Activated naive CD8-positive, alpha-beta T cell treated with anti-CD3 and anti-CD28 coated beads, Interleukin-2, amount 50 U/mL, for 24 hours (primary cell): ENCODE measurements around the gene HS3ST6.
"Not testable (repeated sequence)": the region's sequence is repeated elsewhere in the genome, so short reads cannot be mapped to it uniquely, and the experiment has no call there.

Experiments
- ATAC-seq: fragments of 150-1000 bp; cut with Tn5 transposase; one replicate; pipeline ENCODE4 v1.10.0; 2021
- DNase-seq: peaks from one replicate; pipeline ENCODE4 v3.0.0; 2021
- H3K27ac Mint-ChIP-seq: one replicate; pipeline ENCODE4 v1.8.0; 2021; ENCODE audit warnings: mild to moderate bottlenecking, mixed read lengths
- H3K27me3 Mint-ChIP-seq: one replicate; pipeline ENCODE4 v1.8.0; 2021; ENCODE audit warnings: mixed read lengths
- H3K36me3 Mint-ChIP-seq: one replicate; pipeline ENCODE4 v1.8.0; 2021; ENCODE audit warnings: low read depth, mixed read lengths
- H3K4me1 Mint-ChIP-seq: one replicate; pipeline ENCODE4 v1.8.0; 2021; ENCODE audit warnings: mixed read lengths
- H3K4me3 Mint-ChIP-seq: one replicate; pipeline ENCODE4 v1.8.0; 2021; ENCODE audit warnings: mild to moderate bottlenecking, moderate library complexity, mixed read lengths
- H3K9me3 Mint-ChIP-seq: one replicate; pipeline ENCODE4 v1.8.0; 2021; ENCODE audit warnings: mixed read lengths

Gene HS3ST6

DNA sequence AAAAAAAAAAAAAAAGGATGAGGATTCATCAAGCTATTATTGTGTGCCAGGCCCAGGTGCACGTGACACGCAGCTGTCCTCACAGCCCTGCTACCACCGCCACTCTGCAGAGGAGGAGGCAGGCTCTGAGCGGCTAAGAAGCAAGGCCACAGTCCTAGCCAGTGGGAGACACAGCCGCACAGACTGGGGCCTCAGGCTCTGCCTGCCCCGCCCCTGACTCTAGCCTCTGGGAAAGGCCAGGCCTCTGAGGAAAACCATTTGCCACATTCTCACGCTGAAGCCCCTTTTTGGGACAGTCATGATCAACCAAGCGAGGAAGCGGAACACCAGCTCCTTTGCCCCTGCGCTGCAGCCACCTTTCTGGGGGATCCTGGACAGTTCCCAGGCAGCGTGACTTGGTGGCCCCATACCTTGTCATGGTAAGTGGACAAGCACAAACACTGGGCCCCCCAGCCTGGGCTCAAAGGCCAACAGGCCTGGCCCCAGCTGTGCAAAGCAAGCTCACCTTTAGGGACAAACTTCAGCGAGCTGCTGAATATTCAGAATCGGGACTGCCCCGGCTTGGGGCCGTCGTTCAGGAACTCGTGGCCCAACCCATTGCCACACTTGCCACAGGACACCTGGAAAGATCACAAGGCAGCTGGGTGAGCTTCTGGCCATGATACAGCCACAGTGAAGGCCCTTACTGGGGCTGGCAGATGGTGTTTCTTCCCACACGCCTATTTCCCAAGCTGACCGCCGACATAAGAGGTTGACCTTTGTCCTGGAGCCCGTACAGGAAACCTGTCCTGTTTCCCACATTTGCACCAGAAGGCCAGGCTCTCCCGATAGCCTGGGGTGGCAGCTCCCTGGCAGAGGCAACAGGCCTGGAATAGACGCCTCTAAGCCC, 22.3 kb upstream of the HS3ST6 start:
- no peak for ATAC-seq
- Mint-ChIP-seq H3K4me3 (no peak overlapping the region), H3K9me3 (no peaks in the 10 kb centered on the region), H3K4me1 (peaks cover 26% of the 10 kb centered on the region), H3K27me3 (no peaks in the 10 kb centered on the region), H3K36me3 (peaks cover 4% of the 10 kb centered on the region), H3K27ac (no peak overlapping the region)
- no peak for DNase-seq

DNA sequence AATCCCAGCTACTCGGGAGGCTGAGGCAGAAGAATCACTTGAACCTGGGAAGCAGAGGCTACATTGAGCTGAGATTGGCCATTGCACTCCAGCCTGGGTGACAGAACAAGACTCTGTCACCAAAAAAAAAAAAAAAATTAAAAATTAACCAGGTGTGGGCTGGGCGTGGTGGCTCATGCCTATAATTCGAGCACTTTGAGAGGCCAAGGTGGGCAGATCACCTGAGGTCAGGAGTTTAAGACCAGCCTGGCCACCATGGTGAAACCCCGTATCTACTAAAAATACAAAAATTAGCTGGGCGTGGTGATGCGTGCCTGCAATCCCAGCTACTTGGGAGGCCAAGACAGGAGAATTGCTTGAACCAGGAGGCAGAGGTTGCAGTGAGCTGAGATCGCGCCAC, 21.6 kb upstream of the HS3ST6 start:
- not testable (repeated sequence) for ATAC-seq, H3K36me3 Mint-ChIP-seq, H3K27me3 Mint-ChIP-seq, DNase-seq, H3K4me3 Mint-ChIP-seq, H3K9me3 Mint-ChIP-seq, H3K27ac Mint-ChIP-seq
- H3K4me1 Mint-ChIP-seq, result peaks cover 26% of the 10 kb centered on the region

DNA sequence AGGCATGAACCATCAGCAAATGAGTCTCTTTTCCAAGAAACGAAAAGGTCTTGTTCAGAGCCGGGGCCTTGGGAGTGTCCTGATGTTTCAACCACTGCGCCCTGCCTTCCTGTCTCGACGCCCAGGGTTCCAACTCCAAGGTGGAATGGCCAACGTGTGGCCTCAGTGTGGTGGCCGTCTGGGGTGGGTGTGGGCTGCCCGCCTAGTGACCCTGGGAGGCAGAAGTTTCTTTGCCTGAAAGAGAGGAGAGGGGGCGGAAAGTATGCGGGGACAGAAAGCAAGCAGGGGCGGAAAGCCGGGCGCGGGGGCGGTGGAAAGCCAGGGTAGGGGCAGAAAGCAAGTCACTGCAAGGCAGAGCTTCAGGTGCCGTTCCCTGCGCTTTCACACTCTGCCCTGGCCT, 20.7 kb upstream of the HS3ST6 start:
- no peak overlapping the region for H3K4me3 Mint-ChIP-seq
- H3K9me3 Mint-ChIP-seq, result no peaks in the 10 kb centered on the region
- peaks cover 20% of the 10 kb centered on the region for H3K4me1 Mint-ChIP-seq
- no peak for DNase-seq
- H3K27ac Mint-ChIP-seq, result no peak overlapping the region
- no peak for ATAC-seq
- H3K36me3 Mint-ChIP-seq, result peaks cover 4% of the 10 kb centered on the region
- H3K27me3 Mint-ChIP-seq, result no peaks in the 10 kb centered on the region

- no peak overlapping the region for H3K4me3 Mint-ChIP-seq
- H3K27ac Mint-ChIP-seq, result no peak overlapping the region
- DNase-seq, result no peak
These were observed 20.1 kb upstream of the HS3ST6 start for GRCh38 chr16:1938316-1938715.

DNA sequence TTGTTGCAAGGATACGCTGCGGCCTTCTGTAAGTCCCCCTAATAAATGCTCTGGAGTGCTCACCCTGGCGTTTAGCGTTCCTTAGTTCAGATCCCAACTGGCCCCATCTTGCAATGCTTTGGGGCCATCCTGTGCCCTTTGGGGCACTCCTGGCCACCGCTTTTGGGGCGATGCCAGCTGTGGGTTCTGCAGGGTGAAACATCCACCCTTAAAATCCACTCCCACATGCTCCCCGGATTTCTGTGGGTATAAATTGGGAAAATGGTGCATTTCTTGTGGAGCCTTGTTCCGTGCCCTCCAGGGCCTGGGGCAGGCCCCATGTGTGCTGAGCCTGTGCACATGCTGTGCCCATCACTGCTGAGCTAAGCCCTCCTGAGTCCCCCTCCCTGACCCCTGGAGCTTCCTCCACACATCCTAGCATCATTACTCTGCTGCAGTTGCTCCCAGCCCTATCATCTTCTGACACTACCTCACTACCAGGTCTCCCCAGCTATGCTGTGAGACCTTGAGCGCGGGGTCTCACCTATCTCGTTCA, 18.8 kb upstream of the HS3ST6 start:
- no peaks in the 10 kb centered on the region for H3K27me3 Mint-ChIP-seq
- H3K36me3 Mint-ChIP-seq, result peaks cover 4% of the 10 kb centered on the region
- H3K27ac Mint-ChIP-seq, result no peak overlapping the region
- no peak for DNase-seq
- no peaks in the 10 kb centered on the region for H3K9me3 Mint-ChIP-seq
- peaks cover 8% of the 10 kb centered on the region for H3K4me1 Mint-ChIP-seq
- H3K4me3 Mint-ChIP-seq, result no peak overlapping the region
- ATAC-seq, result no peak

More at GRCh38 chr16:1938316-1938715, 20.1 kb upstream of the HS3ST6 start:
- H3K27me3 Mint-ChIP-seq, result no peaks in the 10 kb centered on the region
- peaks cover 14% of the 10 kb centered on the region for H3K4me1 Mint-ChIP-seq
- no peaks in the 10 kb centered on the region for H3K9me3 Mint-ChIP-seq
- peaks cover 4% of the 10 kb centered on the region for H3K36me3 Mint-ChIP-seq
- ATAC-seq, result no peak

- H3K36me3 Mint-ChIP-seq, result peaks cover 3% of the 10 kb centered on the region
- no peak overlapping the region for H3K4me3 Mint-ChIP-seq
- DNase-seq, result no peak
- peaks cover 8% of the 10 kb centered on the region for H3K27me3 Mint-ChIP-seq
- peaks cover 3% of the 10 kb centered on the region for H3K4me1 Mint-ChIP-seq
- H3K27ac Mint-ChIP-seq, result no peak overlapping the region
- ATAC-seq, result no peak
- no peaks in the 10 kb centered on the region for H3K9me3 Mint-ChIP-seq
These were observed 15.0 kb upstream of the HS3ST6 start for GRCh38 chr16:1933097-1933661.

GRCh38 chr16:1932050-1933028, 14.1 kb upstream of the HS3ST6 start:
- Mint-ChIP-seq H3K9me3 (no peaks in the 10 kb centered on the region), H3K36me3 (no peaks in the 10 kb centered on the region), H3K4me3 (no peak overlapping the region), H3K27me3 (peaks cover 8% of the 10 kb centered on the region), H3K27ac (no peak overlapping the region), H3K4me1 (peaks cover 5% of the 10 kb centered on the region)
- DNase-seq (no peak), ATAC-seq (no peak)

GRCh38 chr16:1930338-1930720, 12.1 kb upstream of the HS3ST6 start:
- peaks cover 5% of the 10 kb centered on the region for H3K4me1 Mint-ChIP-seq
- no peak overlapping the region for H3K27ac Mint-ChIP-seq
- no peak overlapping the region for H3K4me3 Mint-ChIP-seq
- ATAC-seq, result no peak
- no peaks in the 10 kb centered on the region for H3K36me3 Mint-ChIP-seq
- no peak for DNase-seq
- peaks cover 8% of the 10 kb centered on the region for H3K27me3 Mint-ChIP-seq
- no peaks in the 10 kb centered on the region for H3K9me3 Mint-ChIP-seq

DNA sequence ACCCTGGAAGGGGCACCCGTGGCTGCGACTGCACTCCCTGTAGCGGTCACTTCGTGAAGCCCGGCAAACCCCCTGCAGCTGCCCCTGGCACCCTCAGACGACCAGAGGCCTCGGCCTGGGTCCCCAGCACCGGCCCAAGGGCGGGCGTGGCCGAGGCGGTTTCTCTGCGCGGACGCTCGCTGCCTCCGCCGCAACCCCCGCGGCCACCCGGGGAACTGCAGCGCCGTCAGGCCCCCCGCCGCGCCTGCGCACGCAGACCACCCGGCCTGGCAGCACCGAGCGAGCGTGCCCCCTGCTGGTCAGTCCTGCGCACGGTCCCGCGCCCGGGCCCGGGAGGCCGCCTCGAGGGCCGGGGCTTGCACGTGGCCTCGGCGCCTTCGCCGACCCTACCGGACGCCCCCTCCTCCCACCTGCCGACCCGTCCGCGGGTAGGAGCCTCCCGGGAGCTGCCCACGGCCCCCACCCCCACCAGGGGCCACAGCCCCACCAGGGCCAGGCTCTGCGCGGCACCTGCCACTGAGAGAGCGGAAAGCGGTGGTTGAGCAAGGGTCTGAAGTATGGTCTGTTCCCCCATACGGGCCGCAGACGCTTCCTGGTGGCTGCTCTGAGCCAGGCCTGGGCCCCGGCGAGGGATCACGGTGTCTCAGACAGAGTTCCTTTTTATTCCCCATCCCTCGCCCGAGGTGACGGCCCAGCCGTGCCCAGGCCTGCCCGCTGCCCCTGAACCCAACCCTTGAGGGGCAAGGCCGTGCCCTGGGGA, 11.5 kb upstream of the HS3ST6 start:
- Mint-ChIP-seq H3K4me1 (peaks cover 5% of the 10 kb centered on the region), H3K4me3 (no peak overlapping the region), H3K27ac (no peak overlapping the region), H3K9me3 (no peaks in the 10 kb centered on the region), H3K36me3 (no peaks in the 10 kb centered on the region), H3K27me3 (peaks cover 8% of the 10 kb centered on the region)
- ATAC-seq, result peak; percentile 91
- peak; percentile 97 for DNase-seq

DNA sequence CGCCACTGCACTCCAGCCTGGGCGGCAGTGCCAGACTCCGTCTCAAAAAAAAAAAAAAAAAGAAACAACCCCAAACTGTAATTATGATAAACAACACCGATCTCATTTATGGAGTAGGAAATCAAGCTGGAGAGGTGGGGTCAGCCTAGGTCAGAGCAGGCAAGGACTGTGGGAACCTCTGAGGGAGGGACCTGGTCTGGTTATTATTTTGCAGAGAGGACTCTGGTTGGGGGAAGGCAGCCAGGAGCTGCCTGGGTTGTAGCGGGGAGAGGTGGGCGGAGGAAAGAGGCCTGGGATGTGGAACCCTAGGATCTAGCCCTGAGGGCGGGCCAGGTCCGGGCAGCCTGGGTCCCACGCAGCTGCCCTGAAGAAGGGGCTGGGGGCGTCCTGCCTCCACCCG, 10.9 kb upstream of the HS3ST6 start:
- DNase-seq (peak; percentile 17), ATAC-seq (peak; percentile 9)
- H3K4me3 Mint-ChIP-seq, result peak overlapping the region; percentile 75
- H3K27ac Mint-ChIP-seq, result peak overlapping the region; percentile 49
- peaks cover 11% of the 10 kb centered on the region for H3K27me3 Mint-ChIP-seq
- H3K4me1 Mint-ChIP-seq, result peaks cover 5% of the 10 kb centered on the region
- no peaks in the 10 kb centered on the region for H3K9me3 Mint-ChIP-seq
- no peaks in the 10 kb centered on the region for H3K36me3 Mint-ChIP-seq

- H3K4me1 Mint-ChIP-seq, result peaks cover 5% of the 10 kb centered on the region
- H3K27me3 Mint-ChIP-seq, result peaks cover 31% of the 10 kb centered on the region
- H3K9me3 Mint-ChIP-seq, result no peaks in the 10 kb centered on the region
- ATAC-seq (no peak), DNase-seq (no peak)
- H3K36me3 Mint-ChIP-seq, result no peaks in the 10 kb centered on the region
- H3K27ac Mint-ChIP-seq, result no peak overlapping the region
- no peak overlapping the region for H3K4me3 Mint-ChIP-seq
These were observed 8.1 kb upstream of the HS3ST6 start for GRCh38 chr16:1926271-1926670.

- H3K4me1 Mint-ChIP-seq, result peaks cover 3% of the 10 kb centered on the region
- H3K36me3 Mint-ChIP-seq, result no peaks in the 10 kb centered on the region
- no peak for ATAC-seq
- H3K9me3 Mint-ChIP-seq, result no peaks in the 10 kb centered on the region
- peaks cover 40% of the 10 kb centered on the region for H3K27me3 Mint-ChIP-seq
- H3K4me3 Mint-ChIP-seq, result no peak overlapping the region
- DNase-seq, result no peak
- H3K27ac Mint-ChIP-seq, result no peak overlapping the region
These were observed 5.9 kb upstream of the HS3ST6 start for GRCh38 chr16:1924095-1924494.

DNA sequence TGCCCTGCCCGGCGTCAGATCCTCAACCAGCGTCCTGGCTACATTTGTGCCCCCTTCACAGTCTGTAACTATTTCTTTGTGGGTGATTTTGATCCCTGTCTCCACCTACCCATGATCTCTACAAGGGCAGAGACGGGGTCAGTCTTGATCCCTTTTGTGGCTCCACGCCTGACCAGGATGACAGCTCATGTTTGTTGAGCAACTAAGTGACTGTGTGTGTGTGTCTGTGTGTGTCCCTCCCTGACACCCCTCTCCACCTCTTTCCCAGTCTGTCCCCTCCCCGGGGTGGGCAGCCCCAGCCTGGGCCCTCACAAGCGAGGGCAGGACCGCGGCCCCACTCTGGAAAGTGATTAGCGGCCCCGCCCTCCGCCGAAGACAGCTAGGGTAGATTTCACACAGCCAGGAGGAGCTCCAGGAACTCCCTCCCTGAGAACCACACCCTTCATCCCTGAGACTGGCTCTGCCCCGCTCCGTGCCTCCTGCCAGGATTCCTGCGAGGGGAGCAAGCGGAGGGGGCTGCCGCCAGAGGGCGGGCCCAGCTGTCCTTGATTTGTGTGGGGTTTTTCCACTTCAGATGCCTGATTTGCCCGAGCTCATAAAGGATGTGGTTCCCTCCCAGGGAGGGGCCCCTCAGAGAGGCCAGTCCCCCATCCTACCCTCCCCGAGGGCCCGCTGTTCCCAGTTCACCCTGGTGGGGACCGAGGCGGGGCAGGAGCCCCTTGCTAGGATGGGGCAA, 5.3 kb upstream of the HS3ST6 start:
- Mint-ChIP-seq H3K4me1 (peaks cover 2% of the 10 kb centered on the region), H3K4me3 (no peak overlapping the region), H3K9me3 (no peaks in the 10 kb centered on the region), H3K36me3 (no peaks in the 10 kb centered on the region), H3K27ac (no peak overlapping the region), H3K27me3 (peaks cover 45% of the 10 kb centered on the region)
- ATAC-seq, result no peak
- peak; percentile 42 for DNase-seq
